NCI-H1694 (cell line): ENCODE results near the gene DAPP1.

ENCODE experiments used
- DNase-seq: peaks from one replicate; lab custom pipeline; 2025; lab: John Stamatoyannopoulos, UW

The DAPP1 gene

GRCh38 chr4:99853999-99854398 is 37.4 kb downstream of the DAPP1 start:
- DNase-seq = no peak

DNA sequence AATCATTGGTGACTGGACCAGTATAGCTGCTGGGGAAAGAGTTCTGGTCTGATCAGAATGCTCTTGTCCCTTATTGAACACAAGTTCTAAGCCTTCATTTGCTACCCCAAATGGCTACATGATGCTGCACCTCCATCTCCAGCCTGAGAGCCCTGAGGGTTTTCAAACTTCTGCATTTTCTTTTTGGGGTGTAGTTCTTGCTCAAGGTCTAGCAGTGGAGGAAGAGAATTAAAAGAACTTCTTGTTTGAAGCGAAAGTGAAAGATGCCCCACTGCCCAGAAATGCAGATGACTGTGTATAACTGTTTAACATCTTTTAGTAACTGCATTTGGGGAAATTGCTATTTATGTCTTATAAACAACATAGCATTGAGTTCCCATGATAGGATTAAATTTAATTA is 39.1 kb downstream of the DAPP1 start:
- DNase-seq = no peak

- no peak for DNase-seq
Measured at GRCh38 chr4:99856166-99856565, 39.5 kb downstream of the DAPP1 start.

DNA sequence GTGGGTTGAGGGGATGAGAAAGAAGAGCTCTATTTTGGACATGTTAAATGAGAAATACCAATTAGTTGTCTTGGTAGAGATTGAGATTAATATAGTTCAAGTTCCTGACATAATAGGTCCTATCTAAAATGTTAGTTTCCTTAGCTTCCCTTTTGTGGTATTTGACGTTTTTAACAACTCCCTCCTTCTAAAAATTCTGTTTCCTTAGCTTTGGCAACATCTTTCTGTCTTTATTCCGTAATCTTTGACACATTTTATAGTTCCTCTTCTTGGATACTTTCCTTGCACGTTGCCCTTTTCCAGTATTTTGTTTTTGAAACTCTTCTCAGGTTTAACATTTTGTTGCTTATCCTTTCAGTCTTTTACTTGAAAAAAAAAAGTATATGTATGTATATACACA is 40.7 kb downstream of the DAPP1 start:
- no peak for DNase-seq

DNA sequence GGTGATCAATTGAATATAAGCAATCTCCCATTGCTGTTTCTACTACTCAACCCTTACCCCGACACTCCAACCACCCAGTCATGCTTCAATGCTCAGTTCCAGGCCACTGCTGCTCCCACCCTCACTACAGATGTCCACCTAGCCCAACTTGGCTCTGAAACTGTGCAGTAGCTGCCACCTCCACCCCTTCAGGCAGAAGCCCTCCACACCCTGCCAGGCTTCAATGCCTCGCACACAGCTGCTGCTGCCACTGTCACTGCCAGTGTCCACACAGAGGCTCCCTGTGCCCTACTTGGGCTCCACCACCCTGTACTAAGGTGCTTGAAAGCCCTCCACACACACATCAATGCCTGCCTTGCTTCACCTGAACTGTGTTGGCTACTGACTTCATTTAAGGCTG is 43.0 kb downstream of the DAPP1 start:
- no peak for DNase-seq

- no peak for DNase-seq
Measured at GRCh38 chr4:99860521-99860920, 43.9 kb downstream of the DAPP1 start.

DNA sequence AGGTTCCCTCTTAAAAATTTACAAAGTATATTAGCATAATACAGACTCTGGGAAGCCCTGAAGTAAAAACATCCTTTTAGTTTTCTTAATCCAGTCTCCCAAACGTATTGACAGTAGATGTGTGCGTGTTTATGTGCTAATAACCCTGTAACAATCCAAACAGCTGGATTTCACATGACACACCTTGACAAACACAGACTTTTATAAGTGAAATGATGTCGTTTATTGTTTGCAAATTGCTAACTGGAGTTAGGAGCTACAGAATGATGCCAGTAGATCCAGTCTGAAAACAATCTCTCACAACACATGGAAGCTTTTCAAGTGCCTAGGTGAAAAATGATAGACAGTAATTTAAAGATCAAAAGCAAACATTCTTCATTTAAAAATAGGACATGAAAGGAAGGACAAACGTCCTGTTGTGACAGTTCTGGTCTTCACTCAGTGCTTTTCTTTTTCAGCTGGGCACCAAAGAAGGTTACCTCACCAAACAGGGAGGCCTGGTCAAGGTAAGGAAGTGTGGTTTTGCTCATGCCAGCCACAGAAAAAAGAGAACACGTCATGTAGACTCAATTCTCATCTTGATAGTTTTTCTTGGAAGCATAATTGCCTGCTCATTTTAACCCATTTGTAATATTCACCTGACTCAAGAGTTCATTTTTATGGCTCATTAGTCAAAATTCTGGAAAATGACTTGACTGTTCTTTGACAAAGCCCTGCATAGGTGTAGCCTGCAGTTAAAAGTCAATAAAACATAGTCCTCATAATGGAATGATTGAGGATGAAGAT is 44.7 kb downstream of the DAPP1 start:
- no peak for DNase-seq

DNA sequence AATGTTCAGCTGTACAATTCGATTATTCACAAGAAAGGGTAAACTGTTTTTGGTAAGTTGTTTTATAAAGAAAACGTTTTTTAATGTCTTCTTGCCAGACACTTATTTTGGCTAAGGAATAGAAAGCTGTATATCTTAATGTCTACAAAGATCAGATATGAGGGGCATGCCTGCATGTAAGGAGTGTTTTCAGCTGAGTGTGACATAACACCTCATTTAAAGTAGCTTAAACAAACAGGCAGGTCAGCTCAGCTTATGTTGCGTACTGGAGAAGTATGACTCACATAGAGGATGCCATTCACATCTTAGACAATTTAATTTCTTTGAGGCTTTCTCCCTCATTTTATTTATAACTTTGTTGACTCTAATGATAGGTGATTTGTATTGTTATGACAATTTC is 47.2 kb downstream of the DAPP1 start:
- DNase-seq = no peak

- no peak for DNase-seq
Measured at GRCh38 chr4:99868126-99868596, 51.5 kb downstream of the DAPP1 start.

- DNase-seq = no peak
Measured at GRCh38 chr4:99872570-99872969, 55.9 kb downstream of the DAPP1 start.

GRCh38 chr4:99875071-99875470 is 58.4 kb downstream of the DAPP1 start:
- no peak for DNase-seq

GRCh38 chr4:99876946-99877345 is 60.3 kb downstream of the DAPP1 start:
- DNase-seq = no peak

GRCh38 chr4:99878604-99879003 is 62.0 kb downstream of the DAPP1 start:
- DNase-seq = no peak

DNA sequence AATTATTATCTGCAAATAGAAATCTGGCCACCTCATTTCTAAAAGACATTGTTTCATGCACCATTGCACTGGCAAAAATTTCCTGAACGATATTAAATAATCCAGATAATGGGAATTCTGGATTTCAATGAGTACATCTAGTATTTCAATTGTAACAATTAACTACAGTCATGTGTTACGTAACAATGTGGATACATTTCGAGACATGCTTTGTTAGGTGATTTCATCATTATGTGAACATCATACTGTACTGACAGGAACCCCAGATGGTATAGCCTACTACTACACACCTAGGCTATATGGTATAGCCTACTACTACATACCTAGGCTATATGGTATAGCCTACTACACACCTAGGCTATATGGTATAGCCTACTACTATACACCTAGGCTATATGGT is 62.8 kb downstream of the DAPP1 start:
- DNase-seq = no peak

GRCh38 chr4:99885063-99885664 is 68.5 kb downstream of the DAPP1 start:
- DNase-seq = no peak

DNA sequence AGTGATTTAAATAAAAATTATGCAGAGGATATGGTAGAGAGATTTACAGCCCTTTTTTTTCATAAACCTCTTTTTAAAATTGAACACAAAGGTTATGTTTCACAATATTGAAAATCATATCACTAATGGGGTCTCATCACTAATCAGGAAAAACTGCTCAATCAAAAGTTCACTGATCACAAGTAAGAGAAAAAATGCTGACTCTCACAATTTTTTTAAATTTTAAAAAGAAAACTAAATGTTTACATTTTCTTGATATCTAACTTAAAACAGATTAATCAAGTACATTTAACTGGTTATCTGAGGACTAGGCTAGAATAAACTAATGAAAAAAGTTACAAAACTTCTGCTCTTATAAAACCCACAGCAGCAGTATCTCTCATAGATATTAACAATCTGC is 69.1 kb downstream of the DAPP1 start:
- no peak for DNase-seq

- DNase-seq = no peak
Measured at GRCh38 chr4:99886146-99886545, 69.5 kb downstream of the DAPP1 start.

DNA sequence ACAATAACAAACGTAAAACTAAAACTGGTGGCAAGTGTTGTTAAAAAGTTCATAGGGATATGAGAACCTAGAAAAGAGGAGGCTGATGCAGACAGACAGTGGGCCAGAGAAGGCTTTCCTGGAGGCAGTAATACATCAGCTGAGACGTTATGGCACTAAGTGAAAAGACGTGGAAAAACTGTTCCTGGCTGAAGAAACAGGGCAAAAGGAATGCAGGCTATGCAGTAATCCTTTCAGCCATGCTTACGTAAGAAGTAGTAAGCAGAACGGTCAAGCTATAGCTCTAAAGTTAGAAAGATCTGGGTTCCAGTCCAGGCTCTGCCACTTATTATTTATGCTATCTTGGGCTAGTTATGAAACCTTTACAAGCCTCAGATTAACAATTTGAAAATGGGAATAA is 71.2 kb downstream of the DAPP1 start:
- DNase-seq = no peak

DNA sequence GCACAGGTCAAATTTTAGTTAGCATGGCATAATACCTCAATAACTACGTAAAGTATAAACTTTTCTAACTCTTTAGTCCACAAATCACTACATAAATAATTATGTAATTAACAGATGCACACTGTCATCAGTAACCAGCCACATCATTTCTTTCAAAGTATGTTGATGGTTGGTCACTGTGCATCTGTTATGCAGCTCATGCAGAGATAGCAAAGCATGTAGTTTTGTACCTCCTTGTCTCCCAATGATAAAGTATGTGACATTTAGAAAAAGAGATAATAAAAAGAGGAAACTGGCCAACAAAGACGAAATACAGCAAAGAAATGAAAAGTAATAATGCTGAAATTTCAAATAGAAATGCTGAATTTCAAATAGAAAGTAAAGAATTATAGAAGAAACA is 74.7 kb downstream of the DAPP1 start:
- no peak for DNase-seq

DNA sequence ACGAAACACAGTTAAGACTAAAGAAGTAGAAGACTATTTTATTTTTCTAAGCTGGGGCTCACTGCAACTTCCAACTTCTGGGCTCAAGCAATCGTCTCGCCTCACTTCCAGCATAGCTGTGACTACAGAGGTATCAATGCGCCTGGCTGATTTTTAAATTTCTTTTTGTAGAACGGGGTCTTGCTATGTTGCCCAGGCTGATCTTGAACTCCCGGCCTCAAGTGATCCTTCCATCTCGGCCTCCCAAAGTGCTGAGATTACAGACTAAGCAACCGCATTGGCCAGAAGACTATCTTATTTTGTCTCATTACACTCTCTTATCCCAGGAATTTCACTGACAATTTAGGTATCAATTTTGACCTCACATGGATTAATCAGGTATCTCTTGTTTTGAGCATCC is 76.4 kb downstream of the DAPP1 start:
- no peak for DNase-seq

GRCh38 chr4:99893839-99894160 is 77.2 kb downstream of the DAPP1 start:
- no peak for DNase-seq

- peak; percentile 67 for DNase-seq
Measured at GRCh38 chr4:99894161-99894997, 77.8 kb downstream of the DAPP1 start, which contains the start of gene LAMTOR3. LAMTOR3 (minus strand) TSS chr4:99894427; CDS start chr4:99893963, 464 bp downstream.

DNA sequence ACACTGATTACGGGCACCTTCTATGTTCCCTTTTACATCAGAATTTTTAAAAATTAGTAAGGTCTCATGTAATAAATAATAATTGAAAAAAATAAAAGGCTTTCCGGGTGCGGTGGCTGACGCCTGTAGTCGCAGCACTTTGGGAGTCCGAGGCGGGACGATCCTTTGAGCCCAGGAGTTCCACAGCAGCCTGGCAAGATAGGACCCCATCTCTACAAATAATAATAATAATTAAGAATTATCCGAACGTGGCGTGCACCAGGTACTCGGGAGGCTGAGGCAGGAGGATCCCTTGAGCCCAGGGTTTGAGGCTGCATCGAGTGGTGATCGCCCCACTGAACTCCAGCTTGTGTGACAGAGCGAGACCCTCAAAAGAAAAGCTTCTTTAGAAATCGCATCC is 78.4 kb downstream of the DAPP1 start:
- no peak for DNase-seq
